Naive B cell (primary cell): ENCODE data around the gene ACSBG1. TPM values are rescaled to one million over a fixed set of nuclear protein-coding genes. Genes with fewer than 3 reads are reported as not detected.

Experiments used
- ATAC-seq, 2 donors: fragments of 150-1000 bp; cut with Tn5 transposase; 2 replicates each; pipeline ENCODE4 v1.10.0; 2021; ENCODE audit warnings: low read depth in 2 of 2, mild to moderate bottlenecking in 2 of 2, moderate library complexity in 2 of 2
- DNase-seq: peaks from one replicate; pipeline ENCODE4 v3.0.0; 2022
- H3K27ac Mint-ChIP-seq, 6 donors: one replicate each; pipeline ENCODE4 v1.8.0; 2020 to 2022; ENCODE audit warnings: mild to moderate bottlenecking in 6 of 6, mixed read lengths in 6 of 6, moderate library complexity in 5 of 6, inconsistent platforms in 2 of 6
- H3K27me3 Mint-ChIP-seq, 3 donors: one replicate each; pipeline ENCODE4 v1.8.0; 2021 to 2022; ENCODE audit warnings: mixed read lengths in 3 of 3, mild to moderate bottlenecking in 1 of 3
- H3K36me3 Mint-ChIP-seq, 2 donors: one replicate each; pipeline ENCODE4 v1.8.0; 2020 to 2022; ENCODE audit warnings: mixed read lengths in 2 of 2, inconsistent platforms in 1 of 2, mild to moderate bottlenecking in 1 of 2
- H3K4me1 Mint-ChIP-seq, 3 donors: one replicate each; pipeline ENCODE4 v1.8.0; 2020 to 2022; ENCODE audit warnings: mixed read lengths in 3 of 3, inconsistent platforms in 1 of 3, mild to moderate bottlenecking in 1 of 3, moderate library complexity in 1 of 3
- H3K4me3 Mint-ChIP-seq, 8 donors: one replicate each; pipeline ENCODE4 v1.8.0; 2020 to 2022; ENCODE audit warnings: mild to moderate bottlenecking in 8 of 8, mixed read lengths in 8 of 8, moderate library complexity in 8 of 8, inconsistent platforms in 2 of 8
- H3K9me3 Mint-ChIP-seq, 7 donors: one replicate each; pipeline ENCODE4 v1.8.0; 2020 to 2022; ENCODE audit warnings: mixed read lengths in 7 of 7, mild to moderate bottlenecking in 5 of 7, inconsistent platforms in 2 of 7, moderate library complexity in 1 of 7
- polyA plus RNA-seq, 6 donors: library from polyadenylated mRNA; unstranded; fragments of 300-500 nt; fragmentation: Illumina TruSeq; gene quantifications; one replicate each; pipeline ENCODE4 v1.2.3, GENCODE V29; 2021; ENCODE audit warnings: low read depth in 6 of 6

Gene ACSBG1
- polyA plus RNA-seq, 6 donors from 2014 or later, result 0.06 to 0.17 (median 0.15) TPM; not detected in 3

DNA sequence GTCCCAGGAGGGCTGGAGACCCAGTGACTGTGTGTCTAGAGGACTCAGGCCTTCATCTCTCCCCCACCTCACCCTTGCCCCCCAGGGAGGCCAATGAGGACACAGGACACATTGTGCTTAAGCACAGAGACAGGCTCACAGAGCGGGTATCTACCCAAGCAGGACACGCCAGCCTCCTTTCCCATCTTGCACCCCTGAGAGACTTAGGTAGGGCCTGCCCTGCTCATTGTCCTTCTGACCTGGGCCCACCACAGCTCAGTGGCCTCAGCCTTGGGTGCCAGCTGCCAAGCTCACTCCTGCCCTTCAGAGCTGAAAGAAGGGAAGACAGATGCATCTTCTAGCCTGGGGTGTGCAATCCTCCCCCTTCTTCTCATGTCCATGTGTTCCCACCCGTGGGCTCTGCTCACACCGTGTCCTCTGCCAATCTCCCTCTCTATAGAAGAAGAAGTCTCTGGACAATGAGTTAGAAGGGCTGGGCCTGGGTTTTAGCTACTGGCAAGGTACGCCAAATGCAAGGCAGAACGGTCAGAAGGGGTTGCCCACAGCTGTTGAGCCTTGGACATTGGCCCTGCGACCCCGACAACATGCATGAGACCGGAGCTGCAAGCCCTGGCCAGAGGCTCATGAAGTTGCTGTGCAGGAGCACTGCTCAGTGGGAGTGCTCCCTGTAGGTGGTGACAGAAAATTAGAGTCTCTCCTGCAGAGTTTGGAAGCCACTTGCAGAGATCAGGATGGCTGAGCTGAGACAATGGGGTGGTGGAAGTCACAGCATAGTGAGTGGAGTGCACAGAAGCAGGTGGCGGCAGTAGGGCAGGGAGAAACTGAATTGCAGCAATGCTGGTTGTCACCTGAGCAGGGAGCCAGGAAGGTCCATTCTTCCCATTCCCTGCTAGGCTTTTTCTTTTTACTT lies 32.8 kb downstream of the ACSBG1 start:
- no peak for ATAC-seq
- H3K27ac Mint-ChIP-seq, result peak overlapping the region in 2 of 6 donors; percentile 37 to 46

DNA sequence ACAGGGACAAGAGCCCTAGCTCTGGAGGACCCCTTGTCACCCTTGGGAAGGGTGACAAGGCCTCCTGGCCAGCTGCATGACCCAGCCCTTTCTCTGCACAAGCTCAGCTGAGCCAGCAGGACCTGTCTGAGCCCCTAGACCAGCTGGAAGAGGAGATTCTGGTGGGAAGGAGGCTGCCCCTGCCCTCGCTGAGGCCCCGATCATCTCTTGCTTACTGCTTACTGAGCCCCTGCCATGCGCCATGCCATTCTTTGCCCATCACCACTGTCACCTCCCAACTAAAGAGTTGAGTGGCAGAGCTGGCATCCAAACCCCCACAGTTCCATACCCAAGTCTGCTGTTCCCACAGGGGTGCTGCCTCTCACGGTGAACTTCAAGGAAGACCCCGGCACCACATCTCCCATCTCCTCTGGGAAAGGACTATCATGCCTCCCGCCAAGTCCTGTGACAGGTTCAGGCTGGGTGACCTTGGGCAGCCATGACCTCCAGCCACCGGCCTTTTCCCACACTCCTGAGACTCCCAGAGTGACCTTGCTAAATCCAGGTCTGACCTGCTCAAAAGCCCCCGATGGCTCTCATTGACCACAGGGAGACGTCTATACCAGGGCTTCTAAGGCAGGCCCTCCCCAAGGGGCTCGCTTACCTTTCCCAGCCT lies 34.0 kb downstream of the ACSBG1 start:
- peaks cover 0 to 17% (median 14%) of the 10 kb centered on the region in 3 donors for H3K27me3 Mint-ChIP-seq

More for the DNA sequence above, 32.8 kb downstream of the ACSBG1 start:
- no peaks in the 10 kb centered on the region for H3K9me3 Mint-ChIP-seq
- no peaks in the 10 kb centered on the region for H3K4me1 Mint-ChIP-seq
- no peaks in the 10 kb centered on the region for H3K36me3 Mint-ChIP-seq
- H3K27me3 Mint-ChIP-seq, result peaks cover 0 to 17% (median 14%) of the 10 kb centered on the region in 3 donors
- H3K4me3 Mint-ChIP-seq, result no peak overlapping the region
- no peak for DNase-seq

DNA sequence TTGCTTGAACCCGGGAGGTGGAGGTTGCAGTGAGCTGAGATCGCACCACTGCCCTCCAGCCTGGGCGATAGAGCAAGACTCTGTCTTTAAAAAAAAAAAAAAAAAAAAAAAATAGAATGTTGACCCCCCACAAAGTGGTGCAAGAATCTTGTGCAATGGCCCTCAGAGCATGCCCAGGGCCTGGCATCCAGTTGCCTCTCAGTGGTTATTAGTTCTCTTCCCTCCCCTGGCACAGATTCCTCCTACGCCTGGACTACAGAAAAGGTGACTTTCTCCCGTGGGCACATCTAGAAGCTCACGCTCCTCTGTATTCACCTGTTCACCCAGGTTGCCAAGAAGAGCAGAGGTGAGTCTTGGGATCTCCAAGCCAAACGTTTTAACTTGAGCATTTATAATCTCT lies 36.7 kb downstream of the ACSBG1 start:
- no peak overlapping the region for H3K4me3 Mint-ChIP-seq
- ATAC-seq, result no peak
- peaks cover 0 to 9% (median 5%) of the 10 kb centered on the region in 3 donors for H3K4me1 Mint-ChIP-seq

More for the DNA sequence above, 34.0 kb downstream of the ACSBG1 start:
- H3K9me3 Mint-ChIP-seq, result no peaks in the 10 kb centered on the region
- H3K27ac Mint-ChIP-seq, result peak overlapping the region in 1 of 6 donors; percentile 57
- no peak overlapping the region for H3K4me3 Mint-ChIP-seq
- no peak for DNase-seq
- no peaks in the 10 kb centered on the region for H3K36me3 Mint-ChIP-seq
- ATAC-seq, result no peak
- peaks cover 0 to 5% (median 5%) of the 10 kb centered on the region in 3 donors for H3K4me1 Mint-ChIP-seq

DNA sequence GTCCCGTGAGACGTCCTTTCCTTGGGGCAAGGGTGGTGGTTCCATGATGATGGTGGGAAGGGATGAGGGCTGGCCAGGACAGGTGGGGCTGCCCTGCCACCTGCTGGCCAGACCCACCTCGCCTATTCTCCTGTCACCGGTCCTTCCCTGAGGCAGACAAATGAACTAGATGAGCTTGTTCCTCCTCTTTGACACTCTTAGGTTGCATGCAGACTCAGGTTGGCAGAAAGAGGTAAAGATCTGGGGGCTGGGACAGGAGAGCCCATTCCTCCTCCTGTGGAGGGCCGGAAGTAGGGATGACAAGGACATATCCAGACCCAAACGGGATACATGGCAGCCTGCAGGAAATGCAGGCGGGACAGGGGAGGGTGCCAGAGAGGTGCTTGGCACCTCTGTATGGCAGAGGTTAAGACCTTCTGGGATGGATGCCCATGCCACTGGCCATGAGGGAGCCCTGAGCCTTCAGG lies 38.6 kb downstream of the ACSBG1 start:
- Mint-ChIP-seq H3K9me3 (peaks cover 0 to 6% (median 2%) of the 10 kb centered on the region in 7 donors), H3K36me3 (no peaks in the 10 kb centered on the region), H3K4me1 (peaks cover 0 to 9% (median 5%) of the 10 kb centered on the region in 3 donors), H3K4me3 (no peak overlapping the region), H3K27ac (peak overlapping the region in 1 of 6 donors; percentile 79), H3K27me3 (peaks cover 0 to 3% (median 1%) of the 10 kb centered on the region in 3 donors)
- ATAC-seq, result peak; percentile 80 to 95
- DNase-seq, result peak; percentile 54

More for the DNA sequence above, 36.7 kb downstream of the ACSBG1 start:
- Mint-ChIP-seq H3K9me3 (no peaks in the 10 kb centered on the region), H3K27me3 (peaks cover 0 to 9% (median 9%) of the 10 kb centered on the region in 3 donors), H3K27ac (no peak overlapping the region), H3K36me3 (no peaks in the 10 kb centered on the region)
- DNase-seq, result no peak

DNA sequence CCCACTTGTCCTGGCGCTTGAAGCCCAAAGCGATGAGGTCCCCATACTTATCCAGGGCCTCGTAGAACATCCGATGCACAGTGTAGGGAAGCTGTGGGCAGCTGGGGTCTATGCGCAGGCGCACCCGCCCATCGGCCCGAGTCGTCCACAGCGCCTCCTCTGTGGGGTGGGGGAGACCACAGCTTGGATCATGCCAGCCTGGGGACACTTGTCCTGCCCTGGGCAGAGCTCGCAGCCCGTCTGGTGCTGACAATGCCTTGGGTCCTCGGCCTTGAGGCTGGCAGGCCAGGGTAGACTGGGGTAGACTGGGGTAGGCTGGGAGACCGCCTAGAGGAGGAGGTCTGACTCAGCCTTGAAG lies 39.8 kb downstream of the ACSBG1 start:
- Mint-ChIP-seq H3K27me3 (peaks cover 0 to 6% (median 0%) of the 10 kb centered on the region in 3 donors), H3K36me3 (no peaks in the 10 kb centered on the region), H3K4me1 (peaks cover 0 to 9% (median 5%) of the 10 kb centered on the region in 3 donors), H3K27ac (no peak overlapping the region), H3K9me3 (peaks cover 2 to 8% (median 4%) of the 10 kb centered on the region in 7 donors), H3K4me3 (no peak overlapping the region)
- no peak for DNase-seq
- no peak for ATAC-seq

DNA sequence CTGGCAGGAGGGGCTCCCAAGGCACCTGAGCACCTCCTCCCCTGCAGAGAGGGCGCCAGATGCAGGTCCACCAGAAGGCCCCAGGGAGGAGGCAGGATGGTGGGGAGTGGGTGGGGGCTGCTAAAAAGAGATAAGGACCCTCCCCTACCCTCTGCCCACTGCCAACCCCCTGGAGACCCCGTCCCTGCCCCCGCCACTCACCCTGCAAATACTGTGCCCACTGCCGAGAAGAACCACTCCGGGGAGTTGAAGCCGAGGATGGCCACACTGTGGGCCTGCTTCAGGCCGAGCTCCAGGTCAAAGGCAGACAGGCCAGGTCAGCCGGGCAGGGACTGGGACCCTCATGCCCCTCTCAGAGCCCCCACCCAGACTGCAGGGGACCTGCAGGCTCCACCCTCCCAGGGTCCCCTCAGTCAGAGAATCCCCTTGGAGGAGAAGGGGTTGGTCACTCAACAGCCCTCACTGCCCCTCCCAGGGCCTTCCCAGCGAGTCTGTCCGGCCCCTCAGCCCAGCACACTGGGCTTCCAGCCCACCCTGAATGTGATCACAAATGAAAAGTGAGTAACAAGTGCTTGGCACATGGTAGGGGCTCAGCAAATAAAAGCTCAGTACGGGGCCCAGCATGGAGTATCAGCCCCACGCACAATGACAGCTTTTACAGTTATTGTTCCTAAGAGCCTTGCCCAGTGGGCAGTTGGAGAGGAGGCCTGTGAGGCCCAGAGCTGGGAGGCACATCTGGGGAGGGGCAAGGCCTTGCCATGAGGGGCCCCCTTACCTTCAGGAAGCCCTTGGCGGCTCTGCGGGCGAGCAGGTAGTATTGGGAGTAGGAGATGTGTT lies 40.4 kb downstream of the ACSBG1 start:
- Mint-ChIP-seq H3K27ac (no peak overlapping the region), H3K4me3 (no peak overlapping the region), H3K4me1 (peaks cover 0 to 9% (median 5%) of the 10 kb centered on the region in 3 donors), H3K27me3 (peaks cover 0 to 6% (median 0%) of the 10 kb centered on the region in 3 donors), H3K9me3 (peaks cover 2 to 8% (median 4%) of the 10 kb centered on the region in 7 donors), H3K36me3 (no peaks in the 10 kb centered on the region)
- ATAC-seq, result no peak
- DNase-seq, result no peak

DNA sequence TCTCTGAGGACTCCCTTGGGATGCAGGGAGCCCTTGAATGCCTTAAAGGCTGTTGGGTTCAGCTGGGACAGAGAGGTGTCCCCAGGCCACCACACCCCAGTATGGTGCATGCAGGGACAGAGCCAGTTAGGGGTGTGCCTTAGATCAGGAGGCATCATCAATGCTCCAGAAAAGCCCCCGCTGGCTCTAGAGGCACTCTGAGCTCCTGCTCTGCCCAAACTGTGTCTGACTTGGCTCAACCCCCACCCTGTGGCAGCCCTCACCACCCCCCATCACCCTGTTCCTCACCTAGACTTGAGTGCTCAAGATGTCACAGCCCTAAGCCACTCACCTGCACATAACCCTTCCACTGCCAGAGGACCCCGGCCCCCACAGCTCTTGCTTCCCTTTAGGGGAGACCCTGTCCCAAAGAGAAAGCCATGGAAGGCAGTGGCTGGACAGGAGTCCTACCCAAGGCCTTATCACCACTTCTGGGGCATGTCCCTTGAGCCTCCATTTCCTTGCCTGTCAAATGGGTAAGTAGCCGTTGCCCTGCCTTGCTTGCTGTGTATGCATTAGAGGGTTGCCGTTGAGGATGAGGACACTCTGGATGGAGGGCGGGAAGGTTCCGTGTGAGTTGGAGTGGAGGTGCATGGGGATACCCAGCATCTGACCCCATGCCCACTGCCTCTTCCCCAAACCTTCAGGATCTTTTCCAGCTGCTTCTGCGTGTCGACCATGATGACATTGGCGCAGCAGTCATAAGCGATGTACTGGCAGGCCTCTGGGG lies 41.4 kb downstream of the ACSBG1 start:
- DNase-seq, result no peak
- ATAC-seq, result no peak

DNA sequence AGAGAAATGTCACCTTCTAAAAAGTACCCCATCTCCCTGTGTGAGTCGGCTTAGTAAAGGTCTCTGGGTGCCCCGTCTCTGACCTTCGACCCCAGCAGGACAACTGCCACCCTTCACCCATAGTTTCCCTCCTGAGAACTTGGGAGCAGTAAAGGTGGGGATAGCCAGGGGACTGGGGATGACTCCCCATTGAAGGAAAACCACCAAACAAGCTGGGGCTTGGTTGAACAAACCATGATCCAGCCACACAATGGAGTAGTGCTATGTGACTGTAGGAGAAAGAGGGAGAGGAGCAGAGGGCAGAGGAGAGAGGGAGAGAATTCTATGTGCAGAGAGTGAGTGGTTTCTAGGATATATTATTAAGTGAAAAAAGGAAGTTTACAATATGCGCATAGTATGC lies 51.5 kb downstream of the ACSBG1 start:
- H3K27ac Mint-ChIP-seq, result peak overlapping the region in 1 of 6 donors; percentile 53
- DNase-seq (no peak), ATAC-seq (no peak)
- peaks cover 0 to 12% (median 5%) of the 10 kb centered on the region in 3 donors for H3K27me3 Mint-ChIP-seq
- H3K4me3 Mint-ChIP-seq, result peak overlapping the region in 1 of 8 donors; percentile 78
- H3K36me3 Mint-ChIP-seq, result no peaks in the 10 kb centered on the region
- peaks cover 0 to 4% (median 0%) of the 10 kb centered on the region in 7 donors for H3K9me3 Mint-ChIP-seq
- H3K4me1 Mint-ChIP-seq, result peaks cover 0 to 2% (median 1%) of the 10 kb centered on the region in 3 donors

More for the DNA sequence above, 41.4 kb downstream of the ACSBG1 start:
- Mint-ChIP-seq H3K4me1 (peaks cover 0 to 9% (median 5%) of the 10 kb centered on the region in 3 donors), H3K27ac (peak overlapping the region in 1 of 6 donors; percentile 40), H3K9me3 (peaks cover 2 to 8% (median 4%) of the 10 kb centered on the region in 7 donors), H3K27me3 (peaks cover 0 to 6% (median 0%) of the 10 kb centered on the region in 3 donors), H3K36me3 (no peaks in the 10 kb centered on the region), H3K4me3 (no peak overlapping the region)

DNA sequence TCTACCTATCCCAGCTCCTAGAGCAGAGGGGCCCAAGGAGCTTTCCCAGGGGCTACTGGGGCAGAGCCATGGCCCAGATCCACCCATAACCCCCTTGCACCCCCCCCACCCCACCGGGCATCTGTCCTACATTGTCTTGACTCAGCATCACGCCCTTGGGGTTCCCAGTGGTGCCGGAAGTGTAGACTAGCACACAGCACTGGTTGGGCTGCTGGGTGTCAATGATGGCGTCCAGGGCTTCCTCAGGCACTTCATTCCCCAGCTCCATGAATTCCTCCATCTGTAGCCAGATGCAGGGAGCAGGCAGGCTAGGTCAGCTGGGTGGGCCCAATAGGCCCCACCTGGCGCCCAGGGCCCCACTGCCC lies 52.0 kb downstream of the ACSBG1 start:
- ATAC-seq, result no peak
- Mint-ChIP-seq H3K9me3 (peaks cover 0 to 4% (median 0%) of the 10 kb centered on the region in 7 donors), H3K27me3 (peaks cover 0 to 12% (median 5%) of the 10 kb centered on the region in 3 donors), H3K4me1 (peaks cover 3 to 6% (median 4%) of the 10 kb centered on the region in 3 donors), H3K36me3 (no peaks in the 10 kb centered on the region), H3K4me3 (no peak overlapping the region), H3K27ac (no peak overlapping the region)
- no peak for DNase-seq

DNA sequence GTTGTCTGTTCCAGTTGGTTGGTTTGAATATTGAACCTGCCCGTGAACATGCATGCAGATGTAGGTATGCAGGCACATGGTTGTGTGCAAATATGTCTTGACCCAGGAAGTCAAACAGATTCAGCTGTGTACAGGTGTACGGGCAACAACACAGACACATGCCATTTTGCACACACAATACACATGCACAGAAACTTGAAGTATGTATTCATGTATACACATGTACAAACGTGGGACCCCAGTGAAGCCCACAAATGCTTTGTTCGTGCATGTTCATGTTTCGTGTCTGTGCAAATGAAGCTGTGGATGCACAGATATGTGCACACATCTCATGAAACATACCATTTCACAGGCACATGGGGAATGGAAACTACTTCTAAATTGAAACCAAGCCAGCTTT lies 54.5 kb downstream of the ACSBG1 start:
- Mint-ChIP-seq H3K4me3 (no peak overlapping the region), H3K4me1 (peaks cover 11 to 15% (median 14%) of the 10 kb centered on the region in 3 donors), H3K36me3 (no peaks in the 10 kb centered on the region), H3K9me3 (no peaks in the 10 kb centered on the region), H3K27me3 (peaks cover 0 to 6% (median 0%) of the 10 kb centered on the region in 3 donors), H3K27ac (no peak overlapping the region)
- DNase-seq, result no peak
- no peak for ATAC-seq

DNA sequence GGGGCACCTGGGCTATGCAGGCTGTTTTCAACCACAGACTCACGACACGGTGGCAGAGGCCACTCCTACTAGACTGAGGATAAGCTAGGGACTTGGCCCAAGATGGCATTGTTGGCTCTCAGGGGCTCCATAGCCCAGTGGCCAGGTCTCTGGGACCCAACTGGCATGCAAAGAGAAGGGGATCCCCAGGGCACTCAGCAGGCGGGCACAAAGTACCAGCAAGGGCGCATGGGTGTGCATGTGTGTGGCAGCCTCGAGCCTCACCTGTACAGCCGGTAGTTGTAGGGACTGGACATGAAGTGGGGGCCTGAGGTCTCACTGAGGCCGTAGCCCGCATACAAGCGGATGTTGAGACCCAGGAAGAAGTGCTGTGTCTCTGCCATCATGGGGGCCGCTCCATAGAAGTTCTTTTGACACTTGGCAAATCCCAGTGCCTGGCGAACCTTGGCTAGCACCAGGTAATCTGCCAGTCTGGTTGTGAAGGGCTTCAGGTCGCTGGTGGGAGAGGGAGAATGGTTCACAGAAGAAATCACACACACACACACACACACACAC lies 55.0 kb downstream of the ACSBG1 start:
- DNase-seq, result no peak
- Mint-ChIP-seq H3K27ac (peak overlapping the region in 1 of 6 donors; percentile 67), H3K9me3 (peaks cover 0 to 2% (median 0%) of the 10 kb centered on the region in 7 donors), H3K4me1 (peaks cover 16 to 21% (median 19%) of the 10 kb centered on the region in 3 donors), H3K27me3 (peaks cover 0 to 6% (median 0%) of the 10 kb centered on the region in 3 donors), H3K4me3 (no peak overlapping the region), H3K36me3 (no peaks in the 10 kb centered on the region)
- ATAC-seq, result no peak

DNA sequence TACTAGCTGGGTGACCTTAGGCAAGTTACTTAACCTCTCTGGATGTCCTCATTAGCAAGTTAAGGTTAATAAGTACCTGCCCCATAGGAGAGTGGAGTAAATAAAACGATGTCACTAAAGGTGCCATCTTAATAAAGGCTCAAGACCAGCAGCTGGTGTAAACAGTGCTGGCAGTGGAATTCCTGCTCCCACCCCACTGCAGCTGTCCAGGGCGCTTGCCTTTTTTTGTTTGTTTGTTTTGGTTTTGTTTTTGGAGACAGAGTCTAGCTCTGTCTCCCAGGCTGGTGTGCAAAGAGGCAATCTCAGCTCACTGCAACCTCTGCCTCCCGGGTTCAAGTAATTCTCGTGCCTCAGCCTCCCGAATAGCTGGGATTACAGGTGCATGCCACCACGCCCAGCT lies 56.3 kb downstream of the ACSBG1 start:
- no peak overlapping the region for H3K4me3 Mint-ChIP-seq
- H3K27ac Mint-ChIP-seq, result peak overlapping the region in 1 of 6 donors; percentile 69
- DNase-seq, result no peak
- peaks cover 0 to 6% (median 0%) of the 10 kb centered on the region in 3 donors for H3K27me3 Mint-ChIP-seq
- peaks cover 0 to 4% (median 0%) of the 10 kb centered on the region in 7 donors for H3K9me3 Mint-ChIP-seq
- no peaks in the 10 kb centered on the region for H3K36me3 Mint-ChIP-seq
- ATAC-seq, result no peak
- peaks cover 27 to 34% (median 32%) of the 10 kb centered on the region in 3 donors for H3K4me1 Mint-ChIP-seq
